Osteoblast (primary cell): ENCODE results near the gene ANKRD33B. TPM values are rescaled to one million over a fixed set of nuclear protein-coding genes. Genes with fewer than 3 reads are reported as not detected.

Source experiments
- DNase-seq: peaks from one replicate; pipeline ENCODE4 v3.0.0; 2011; ENCODE audit warnings: low spot score, mixed read lengths; ENCODE audit not compliant: insufficient read length; ENCODE audit errors: missing footprints
- H2AFZ ChIP-seq: 2 replicates; pipeline ENCODE4 v1.6.0; 2011; ENCODE audit warnings: mild to moderate bottlenecking, low read length
- H3K27ac ChIP-seq: 2 replicates; pipeline ENCODE4 v1.5.1; 2011; ENCODE audit warnings: mild to moderate bottlenecking, low read depth, low read length, moderate library complexity
- H3K27me3 ChIP-seq: 2 replicates; pipeline ENCODE4 v1.6.0; 2012; ENCODE audit warnings: mild to moderate bottlenecking, control low read depth, inconsistent platforms, low read length, moderate library complexity; ENCODE audit not compliant: insufficient read depth
- H3K36me3 ChIP-seq: 2 replicates; pipeline ENCODE4 v1.5.1; 2011; ENCODE audit warnings: mild to moderate bottlenecking, low read length, control low read depth, moderate library complexity; ENCODE audit not compliant: insufficient read depth
- H3K4me1 ChIP-seq: 2 replicates; pipeline ENCODE4 v1.5.1; 2011; ENCODE audit warnings: mild to moderate bottlenecking, low read length, control low read depth, moderate library complexity; ENCODE audit not compliant: insufficient read depth
- H3K4me2 ChIP-seq: 2 replicates; pipeline ENCODE4 v1.6.0; 2011; ENCODE audit warnings: mild to moderate bottlenecking, low read length; ENCODE audit not compliant: insufficient read depth
- H3K4me3 ChIP-seq: fragments of 200-600 bp; sonication (generic); 3 replicates; pipeline ENCODE4 v1.5.1; 2012; ENCODE audit warnings: mild to moderate bottlenecking, low read length, inconsistent platforms; ENCODE audit not compliant: insufficient read depth
- H3K79me2 ChIP-seq: 2 replicates; pipeline ENCODE4 v1.6.0; 2012; ENCODE audit warnings: mild to moderate bottlenecking, low read length, control low read depth, inconsistent platforms; ENCODE audit not compliant: insufficient read depth
- H3K9me3 ChIP-seq: 2 replicates; pipeline ENCODE4 v1.5.1; 2011; ENCODE audit warnings: low read depth, low read length, control low read depth
- H4K20me1 ChIP-seq: 2 replicates; pipeline ENCODE4 v1.6.0; 2012; ENCODE audit warnings: mild to moderate bottlenecking, low read length, control low read depth; ENCODE audit not compliant: insufficient read depth
- total RNA-seq: library from RNA; depleted of rRNA; stranded (reverse); fragments of >200 nt; gene quantifications from 2 replicates; pipeline ENCODE4 v1.2.3, GENCODE V29; 2012
- TF ChIP-seq, protein P1 (sequence below): IDR thresholded peaks from 2 replicates; pipeline ENCODE4 v1.5.1; 2011; ENCODE audit warnings: mild to moderate bottlenecking, low read depth, low read length, moderate library complexity; ENCODE audit errors: extremely low read depth

Gene ANKRD33B
- total RNA-seq, 1 donor = 5.1 TPM

DNA sequence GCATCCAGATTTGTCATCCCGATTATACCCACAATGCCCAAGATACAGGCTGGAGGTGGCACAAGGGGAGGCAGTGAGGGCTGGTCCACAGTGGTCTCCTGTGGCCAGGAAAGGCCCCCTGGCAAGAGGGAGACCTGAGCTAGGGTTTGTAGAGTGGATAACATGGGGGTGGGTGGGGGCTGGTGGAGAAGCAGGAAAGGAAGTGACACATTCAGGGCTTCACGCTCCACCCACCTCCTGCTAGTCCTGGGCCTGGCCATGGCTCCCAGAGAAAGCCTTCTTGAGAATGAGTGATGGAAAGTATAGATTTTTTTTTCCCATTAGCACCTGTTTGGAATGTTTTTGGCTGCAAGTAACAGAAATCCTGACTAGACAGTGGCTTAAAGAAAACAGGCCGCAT, 81.3 kb downstream of the ANKRD33B start:
- Histone ChIP-seq H3K4me1 (no peaks in the 10 kb centered on the region), H3K79me2 (no peaks in the 10 kb centered on the region), H3K4me2 (no peak overlapping the region), H3K27ac (no peak overlapping the region), H3K36me3 (no peaks in the 10 kb centered on the region), H3K9me3 (no peaks in the 10 kb centered on the region), H4K20me1 (peaks cover 11% of the 10 kb centered on the region), H2AFZ (no peak overlapping the region), H3K4me3 (no peak overlapping the region), H3K27me3 (no peaks in the 10 kb centered on the region)
- TF ChIP-seq, protein P1, sequence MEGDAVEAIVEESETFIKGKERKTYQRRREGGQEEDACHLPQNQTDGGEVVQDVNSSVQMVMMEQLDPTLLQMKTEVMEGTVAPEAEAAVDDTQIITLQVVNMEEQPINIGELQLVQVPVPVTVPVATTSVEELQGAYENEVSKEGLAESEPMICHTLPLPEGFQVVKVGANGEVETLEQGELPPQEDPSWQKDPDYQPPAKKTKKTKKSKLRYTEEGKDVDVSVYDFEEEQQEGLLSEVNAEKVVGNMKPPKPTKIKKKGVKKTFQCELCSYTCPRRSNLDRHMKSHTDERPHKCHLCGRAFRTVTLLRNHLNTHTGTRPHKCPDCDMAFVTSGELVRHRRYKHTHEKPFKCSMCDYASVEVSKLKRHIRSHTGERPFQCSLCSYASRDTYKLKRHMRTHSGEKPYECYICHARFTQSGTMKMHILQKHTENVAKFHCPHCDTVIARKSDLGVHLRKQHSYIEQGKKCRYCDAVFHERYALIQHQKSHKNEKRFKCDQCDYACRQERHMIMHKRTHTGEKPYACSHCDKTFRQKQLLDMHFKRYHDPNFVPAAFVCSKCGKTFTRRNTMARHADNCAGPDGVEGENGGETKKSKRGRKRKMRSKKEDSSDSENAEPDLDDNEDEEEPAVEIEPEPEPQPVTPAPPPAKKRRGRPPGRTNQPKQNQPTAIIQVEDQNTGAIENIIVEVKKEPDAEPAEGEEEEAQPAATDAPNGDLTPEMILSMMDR = no peak
- no peak for DNase-seq

- no peak overlapping the region for H3K4me2 ChIP-seq
- no peak overlapping the region for H3K4me3 ChIP-seq
- no peaks in the 10 kb centered on the region for H3K4me1 ChIP-seq
- no peaks in the 10 kb centered on the region for H3K79me2 ChIP-seq
- H3K27ac ChIP-seq = no peak overlapping the region
- H3K27me3 ChIP-seq = no peaks in the 10 kb centered on the region
- TF ChIP-seq, protein P1 = no peak
- no peak overlapping the region for H2AFZ ChIP-seq
- no peak for DNase-seq
- peaks cover 11% of the 10 kb centered on the region for H4K20me1 ChIP-seq
- H3K9me3 ChIP-seq = no peaks in the 10 kb centered on the region
- no peaks in the 10 kb centered on the region for H3K36me3 ChIP-seq
These were observed 81.8 kb downstream of the ANKRD33B start for GRCh38 chr5:10645671-10646070.

DNA sequence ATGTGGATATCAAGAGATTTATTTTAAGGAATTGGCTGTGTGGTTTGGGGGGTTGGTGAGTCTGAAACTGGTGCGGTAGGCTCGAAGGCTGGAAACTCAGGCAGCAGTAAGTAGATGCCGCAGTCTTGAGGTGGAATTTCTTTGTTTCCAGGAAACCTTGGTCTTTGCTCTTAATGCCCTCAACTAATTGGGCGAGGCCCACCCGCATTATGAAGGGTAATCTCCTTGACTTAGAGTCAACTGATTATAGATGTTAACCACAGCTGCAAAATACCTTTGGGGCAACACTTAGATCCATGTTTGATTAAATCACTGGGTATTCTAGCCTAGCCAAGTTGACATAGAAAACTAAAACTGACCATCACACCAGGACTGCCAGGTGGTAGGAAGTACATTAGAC, 83.8 kb downstream of the ANKRD33B start:
- Histone ChIP-seq H3K79me2 (no peaks in the 10 kb centered on the region), H3K36me3 (no peaks in the 10 kb centered on the region), H2AFZ (no peak overlapping the region), H3K4me2 (no peak overlapping the region), H3K4me3 (no peak overlapping the region), H3K4me1 (no peaks in the 10 kb centered on the region), H4K20me1 (peaks cover 11% of the 10 kb centered on the region), H3K9me3 (no peaks in the 10 kb centered on the region), H3K27ac (no peak overlapping the region), H3K27me3 (no peaks in the 10 kb centered on the region)
- TF ChIP-seq, protein P1 = no peak
- no peak for DNase-seq

GRCh38 chr5:10648806-10649665, 85.2 kb downstream of the ANKRD33B start:
- no peak overlapping the region for H3K27ac ChIP-seq
- H3K4me1 ChIP-seq = no peaks in the 10 kb centered on the region
- no peak for DNase-seq
- H3K4me3 ChIP-seq = no peak overlapping the region
- peaks cover 11% of the 10 kb centered on the region for H4K20me1 ChIP-seq
- H3K36me3 ChIP-seq = no peaks in the 10 kb centered on the region
- no peaks in the 10 kb centered on the region for H3K9me3 ChIP-seq
- H3K4me2 ChIP-seq = no peak overlapping the region
- TF ChIP-seq, protein P1 = no peak
- no peaks in the 10 kb centered on the region for H3K79me2 ChIP-seq
- H3K27me3 ChIP-seq = no peaks in the 10 kb centered on the region
- H2AFZ ChIP-seq = no peak overlapping the region
